Measurements from ENCODE around the gene FEZF2.

DNA sequence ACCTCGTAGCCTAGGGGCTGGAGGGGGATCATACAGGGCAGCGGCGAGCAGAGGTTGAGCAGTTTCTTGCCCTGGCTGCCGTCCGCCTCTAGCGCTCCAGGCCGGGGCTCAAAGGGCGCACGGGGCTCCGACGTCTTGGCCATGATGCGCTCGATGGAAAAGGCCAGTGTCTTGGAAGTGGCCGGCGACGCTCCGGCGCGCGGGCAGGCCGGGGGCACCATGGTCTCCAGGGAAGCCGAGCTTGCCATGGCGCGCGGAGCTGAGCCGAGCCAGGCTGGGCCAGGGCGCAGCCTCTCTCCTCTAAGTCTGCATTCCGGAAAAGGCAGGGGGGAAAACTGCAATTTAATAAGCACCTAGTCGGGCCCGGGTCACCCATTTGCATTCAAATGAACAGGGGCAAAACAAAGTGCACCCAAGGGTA is 719 bp downstream of the FEZF2 start:
- TF ChIP-seq, protein P1, sequence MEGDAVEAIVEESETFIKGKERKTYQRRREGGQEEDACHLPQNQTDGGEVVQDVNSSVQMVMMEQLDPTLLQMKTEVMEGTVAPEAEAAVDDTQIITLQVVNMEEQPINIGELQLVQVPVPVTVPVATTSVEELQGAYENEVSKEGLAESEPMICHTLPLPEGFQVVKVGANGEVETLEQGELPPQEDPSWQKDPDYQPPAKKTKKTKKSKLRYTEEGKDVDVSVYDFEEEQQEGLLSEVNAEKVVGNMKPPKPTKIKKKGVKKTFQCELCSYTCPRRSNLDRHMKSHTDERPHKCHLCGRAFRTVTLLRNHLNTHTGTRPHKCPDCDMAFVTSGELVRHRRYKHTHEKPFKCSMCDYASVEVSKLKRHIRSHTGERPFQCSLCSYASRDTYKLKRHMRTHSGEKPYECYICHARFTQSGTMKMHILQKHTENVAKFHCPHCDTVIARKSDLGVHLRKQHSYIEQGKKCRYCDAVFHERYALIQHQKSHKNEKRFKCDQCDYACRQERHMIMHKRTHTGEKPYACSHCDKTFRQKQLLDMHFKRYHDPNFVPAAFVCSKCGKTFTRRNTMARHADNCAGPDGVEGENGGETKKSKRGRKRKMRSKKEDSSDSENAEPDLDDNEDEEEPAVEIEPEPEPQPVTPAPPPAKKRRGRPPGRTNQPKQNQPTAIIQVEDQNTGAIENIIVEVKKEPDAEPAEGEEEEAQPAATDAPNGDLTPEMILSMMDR (IDR thresholded peaks at IDR 0.05): no peak
- TF ChIP-seq POLR2A (IDR thresholded peaks at IDR 0.05): no peak

Measured in testis (tissue), 2 donors.